NCI-H2107 treated with DMSO at 0.1 percent for 48 hours (cell line): Measurements from ENCODE around the gene SEC31B.
A peak's percentile ranks its signal among the peaks of the same experiment; 100 is the strongest.

ENCODE experiments used
- DNase-seq: peaks from one replicate; lab custom pipeline; 2025; ENCODE audit not compliant: unreplicated experiment; lab: John Stamatoyannopoulos, UW

The SEC31B gene, protein sequence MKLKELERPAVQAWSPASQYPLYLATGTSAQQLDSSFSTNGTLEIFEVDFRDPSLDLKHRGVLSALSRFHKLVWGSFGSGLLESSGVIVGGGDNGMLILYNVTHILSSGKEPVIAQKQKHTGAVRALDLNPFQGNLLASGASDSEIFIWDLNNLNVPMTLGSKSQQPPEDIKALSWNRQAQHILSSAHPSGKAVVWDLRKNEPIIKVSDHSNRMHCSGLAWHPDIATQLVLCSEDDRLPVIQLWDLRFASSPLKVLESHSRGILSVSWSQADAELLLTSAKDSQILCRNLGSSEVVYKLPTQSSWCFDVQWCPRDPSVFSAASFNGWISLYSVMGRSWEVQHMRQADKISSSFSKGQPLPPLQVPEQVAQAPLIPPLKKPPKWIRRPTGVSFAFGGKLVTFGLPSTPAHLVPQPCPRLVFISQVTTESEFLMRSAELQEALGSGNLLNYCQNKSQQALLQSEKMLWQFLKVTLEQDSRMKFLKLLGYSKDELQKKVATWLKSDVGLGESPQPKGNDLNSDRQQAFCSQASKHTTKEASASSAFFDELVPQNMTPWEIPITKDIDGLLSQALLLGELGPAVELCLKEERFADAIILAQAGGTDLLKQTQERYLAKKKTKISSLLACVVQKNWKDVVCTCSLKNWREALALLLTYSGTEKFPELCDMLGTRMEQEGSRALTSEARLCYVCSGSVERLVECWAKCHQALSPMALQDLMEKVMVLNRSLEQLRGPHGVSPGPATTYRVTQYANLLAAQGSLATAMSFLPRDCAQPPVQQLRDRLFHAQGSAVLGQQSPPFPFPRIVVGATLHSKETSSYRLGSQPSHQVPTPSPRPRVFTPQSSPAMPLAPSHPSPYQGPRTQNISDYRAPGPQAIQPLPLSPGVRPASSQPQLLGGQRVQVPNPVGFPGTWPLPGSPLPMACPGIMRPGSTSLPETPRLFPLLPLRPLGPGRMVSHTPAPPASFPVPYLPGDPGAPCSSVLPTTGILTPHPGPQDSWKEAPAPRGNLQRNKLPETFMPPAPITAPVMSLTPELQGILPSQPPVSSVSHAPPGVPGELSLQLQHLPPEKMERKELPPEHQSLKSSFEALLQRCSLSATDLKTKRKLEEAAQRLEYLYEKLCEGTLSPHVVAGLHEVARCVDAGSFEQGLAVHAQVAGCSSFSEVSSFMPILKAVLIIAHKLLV

GRCh38 chr10:100519311-100520051 is at the start of gene SEC31B:
Gene SEC31B (minus strand): TSS chr10:100519861. CDS start chr10:100516952, 2,909 bp downstream.
- no peak for DNase-seq

- no peak for DNase-seq
Measured at GRCh38 chr10:100568912-100569311, 49.3 kb upstream of the SEC31B start.

- no peak for DNase-seq
Measured at GRCh38 chr10:100567826-100568225, 48.2 kb upstream of the SEC31B start.

DNA sequence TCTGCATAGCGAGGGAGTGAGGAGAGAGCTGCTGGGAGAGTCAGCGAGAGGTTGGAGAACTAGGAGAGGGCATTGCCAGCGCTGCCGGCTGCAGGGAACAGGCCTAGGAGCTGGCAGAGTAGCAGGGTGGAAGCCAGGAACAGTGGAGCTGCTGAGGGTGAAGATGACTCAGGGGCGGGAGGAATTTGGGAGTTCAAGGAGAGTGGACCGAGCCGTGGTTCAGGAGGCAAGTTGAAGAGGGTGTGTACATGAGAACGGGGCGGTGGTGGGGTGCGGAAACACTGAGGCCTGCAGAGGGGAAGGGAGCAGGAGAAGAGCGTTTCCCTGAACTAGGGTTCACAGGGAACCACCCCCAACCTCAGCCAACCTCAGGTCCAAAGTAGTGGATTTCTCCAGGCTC is 47.6 kb upstream of the SEC31B start:
- no peak for DNase-seq

GRCh38 chr10:100566561-100566960 is 46.9 kb upstream of the SEC31B start:
- no peak for DNase-seq

DNA sequence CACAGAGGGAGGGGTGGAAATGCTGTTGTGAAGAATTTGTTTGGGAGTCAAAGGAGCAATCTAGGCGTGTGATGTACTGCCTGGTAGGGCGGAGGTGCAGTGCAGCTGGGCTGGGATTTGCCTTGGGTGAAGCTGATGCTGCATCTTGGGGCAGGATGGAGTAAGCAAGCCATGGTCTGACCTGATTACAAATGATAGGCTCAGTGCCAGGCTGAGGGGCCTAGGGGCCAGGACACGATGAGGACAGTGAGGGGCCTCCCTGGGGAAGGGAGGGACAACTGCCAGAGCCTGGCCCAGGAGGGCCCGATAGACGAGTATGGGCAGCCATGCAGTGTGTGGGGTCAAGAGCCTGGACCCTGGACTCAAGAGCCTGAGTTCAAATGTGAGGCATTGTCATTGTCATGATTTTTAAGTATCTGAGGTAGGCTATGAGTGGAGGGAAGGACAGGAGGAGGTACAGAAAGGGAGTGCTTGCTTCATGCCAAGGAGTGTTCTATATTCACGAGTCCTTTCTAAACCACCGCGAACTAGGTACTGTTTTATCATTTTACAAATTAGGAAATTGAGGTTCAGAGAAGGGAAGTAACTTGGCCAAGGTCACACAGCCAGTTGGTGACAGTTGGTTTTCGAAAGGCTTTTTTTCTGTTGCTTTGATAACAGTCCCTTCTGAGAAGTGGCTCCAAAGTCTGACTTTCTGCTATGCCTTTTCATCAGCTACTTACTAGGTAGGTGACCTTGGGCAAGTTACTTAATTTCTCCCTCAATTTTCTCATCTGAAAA is 45.7 kb upstream of the SEC31B start:
- DNase-seq, result no peak

DNA sequence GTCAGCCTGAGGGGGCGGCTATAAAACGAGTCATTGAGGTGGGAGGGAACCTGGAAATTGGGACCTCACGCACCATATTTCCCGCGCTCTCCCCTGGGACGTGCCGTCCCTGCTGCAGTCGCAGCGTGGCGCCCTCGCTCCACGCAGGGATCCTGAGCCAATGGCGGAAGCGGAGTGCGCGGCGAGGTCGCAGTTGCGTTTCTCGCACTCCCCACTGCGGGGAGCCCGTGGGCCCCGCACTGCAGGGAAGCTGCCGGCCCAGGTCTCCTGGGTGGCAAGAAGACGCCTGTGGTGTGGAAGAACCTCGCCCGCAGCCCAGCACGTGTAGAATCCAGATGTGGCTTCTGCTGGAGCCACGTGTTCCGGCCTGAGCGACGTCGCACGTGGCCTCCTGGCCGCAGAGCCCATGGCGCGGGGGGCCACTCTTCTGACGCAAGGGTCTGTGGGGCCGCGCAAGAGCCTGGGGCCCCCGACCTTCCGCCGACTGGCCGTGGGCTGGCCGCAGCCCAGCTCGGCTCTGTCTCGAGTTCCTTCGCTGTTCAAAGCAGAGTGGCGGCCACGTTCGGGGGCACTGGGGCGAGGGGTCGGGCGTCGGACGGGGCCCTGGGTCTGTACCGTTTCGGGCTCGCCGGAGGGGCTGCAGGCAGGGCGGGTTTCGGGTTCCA is 42.5 kb upstream of the SEC31B start:
- DNase-seq, result peak; percentile 10

DNA sequence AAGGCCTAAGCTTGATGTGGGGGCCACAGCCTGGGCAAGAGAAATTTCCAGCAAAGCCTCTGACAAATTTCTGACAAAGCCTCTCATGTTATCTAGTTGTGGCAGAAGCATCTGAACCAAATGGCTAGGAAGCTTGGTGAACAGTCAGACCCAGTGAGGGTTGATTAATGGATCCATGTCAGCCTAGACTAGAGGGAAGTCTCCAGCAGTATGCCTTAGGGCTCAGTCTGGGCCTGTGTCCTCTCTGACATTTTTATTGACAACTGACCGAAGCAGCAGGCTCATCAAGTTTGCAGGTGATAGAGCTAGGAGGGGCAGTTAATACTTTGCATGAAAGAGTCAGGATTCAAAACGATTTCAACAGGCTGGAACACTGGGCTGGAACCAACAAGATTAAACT is 41.3 kb upstream of the SEC31B start:
- no peak for DNase-seq

DNA sequence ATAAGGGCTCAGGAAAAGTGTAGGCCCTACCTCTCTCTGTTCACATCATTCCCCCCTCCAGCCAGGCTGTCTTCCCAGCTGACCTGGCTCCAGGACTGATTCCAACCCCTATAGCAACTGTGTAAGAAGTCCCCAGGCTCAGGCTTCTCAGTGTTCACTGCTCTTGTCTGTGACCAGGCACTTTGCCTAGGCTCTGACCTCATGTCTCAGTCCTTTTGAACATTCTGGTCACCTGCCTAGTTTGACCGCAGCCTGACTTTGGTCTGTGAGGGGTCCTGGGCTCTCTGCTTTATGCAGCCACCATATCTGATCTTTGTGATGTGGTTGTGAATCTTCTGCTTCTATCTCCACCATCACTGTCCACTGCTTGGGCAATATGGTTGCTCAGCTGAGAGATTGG is 40.6 kb upstream of the SEC31B start:
- DNase-seq, result no peak

DNA sequence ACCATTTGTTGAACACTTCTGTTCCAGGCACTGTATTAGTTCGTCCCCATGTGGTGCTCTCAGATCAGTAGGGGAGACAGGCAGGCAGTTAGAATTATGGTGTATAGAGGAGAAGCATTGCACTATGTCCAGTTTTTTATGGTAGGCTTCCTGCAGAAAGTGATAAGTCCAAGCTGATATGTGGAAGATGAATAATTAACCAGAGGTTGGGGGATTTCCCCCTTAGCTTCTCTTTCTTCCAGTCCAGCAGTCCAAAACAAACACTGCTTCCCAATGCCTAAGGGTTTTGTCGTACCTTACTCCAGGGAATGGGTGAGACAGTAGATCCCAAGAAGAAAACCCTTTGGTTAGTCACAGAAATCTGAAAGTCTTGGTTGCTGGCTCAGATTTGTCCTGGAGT is 35.2 kb upstream of the SEC31B start:
- DNase-seq, result no peak

DNA sequence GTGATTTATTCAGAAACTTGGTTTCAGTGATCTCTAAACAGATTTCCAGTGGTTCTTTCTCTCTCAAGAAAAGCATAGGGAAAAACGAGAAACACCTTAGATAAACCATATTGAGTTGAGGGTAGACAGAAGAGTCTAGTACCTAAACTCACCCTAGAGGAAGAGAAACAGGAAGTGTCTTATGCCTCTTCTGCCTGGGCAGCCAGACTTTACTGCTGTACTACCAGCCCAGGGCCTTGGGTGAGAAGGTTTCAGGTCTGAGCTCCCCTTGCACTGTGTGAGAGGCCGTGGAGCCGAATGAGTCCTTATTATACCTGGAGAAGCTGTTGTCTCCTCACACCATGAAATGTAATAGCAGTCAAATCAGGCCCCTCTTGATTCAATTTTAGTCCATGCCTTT is 34.3 kb upstream of the SEC31B start:
- DNase-seq, result no peak

- DNase-seq, result no peak
Measured at GRCh38 chr10:100551738-100552137, 32.1 kb upstream of the SEC31B start.

DNA sequence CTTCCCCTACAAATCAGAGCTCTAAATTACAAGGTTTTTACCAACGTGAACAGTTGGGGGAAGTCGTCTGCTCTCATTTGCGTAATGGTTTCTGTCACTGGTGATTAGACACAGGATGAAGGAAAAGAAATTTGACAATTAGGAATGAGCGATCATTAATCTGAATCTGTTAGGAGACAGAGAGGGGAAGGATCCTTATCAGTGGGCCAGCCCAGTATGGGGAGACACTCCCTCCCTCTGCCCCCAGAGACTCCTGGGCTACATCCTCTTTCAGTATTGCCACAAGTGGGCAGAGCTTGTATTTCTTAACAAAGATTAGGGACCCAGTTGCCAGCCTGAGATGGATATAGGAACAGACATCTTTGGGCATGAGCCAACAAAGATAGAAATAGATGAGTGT is 31.5 kb upstream of the SEC31B start:
- no peak for DNase-seq

DNA sequence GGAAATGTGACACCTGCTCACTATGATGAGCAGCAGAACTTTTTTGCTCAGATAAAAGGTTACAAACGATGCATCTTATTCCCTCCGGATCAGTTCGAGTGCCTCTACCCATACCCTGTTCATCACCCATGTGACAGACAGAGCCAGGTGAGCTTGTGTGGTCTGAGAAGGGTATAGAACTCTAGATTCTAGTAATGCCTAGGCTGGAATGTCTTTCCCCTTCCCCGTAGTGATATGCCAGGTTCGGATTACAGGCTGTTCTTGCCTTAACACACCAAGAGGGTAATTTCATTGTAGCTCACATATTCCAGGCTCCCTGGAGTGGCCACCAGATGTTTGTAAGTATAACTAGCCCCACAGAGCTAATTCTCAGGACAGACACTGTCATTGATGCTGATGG is 25.3 kb upstream of the SEC31B start:
- DNase-seq, result no peak

- no peak for DNase-seq
Measured at GRCh38 chr10:100537475-100537874, 17.8 kb upstream of the SEC31B start.

DNA sequence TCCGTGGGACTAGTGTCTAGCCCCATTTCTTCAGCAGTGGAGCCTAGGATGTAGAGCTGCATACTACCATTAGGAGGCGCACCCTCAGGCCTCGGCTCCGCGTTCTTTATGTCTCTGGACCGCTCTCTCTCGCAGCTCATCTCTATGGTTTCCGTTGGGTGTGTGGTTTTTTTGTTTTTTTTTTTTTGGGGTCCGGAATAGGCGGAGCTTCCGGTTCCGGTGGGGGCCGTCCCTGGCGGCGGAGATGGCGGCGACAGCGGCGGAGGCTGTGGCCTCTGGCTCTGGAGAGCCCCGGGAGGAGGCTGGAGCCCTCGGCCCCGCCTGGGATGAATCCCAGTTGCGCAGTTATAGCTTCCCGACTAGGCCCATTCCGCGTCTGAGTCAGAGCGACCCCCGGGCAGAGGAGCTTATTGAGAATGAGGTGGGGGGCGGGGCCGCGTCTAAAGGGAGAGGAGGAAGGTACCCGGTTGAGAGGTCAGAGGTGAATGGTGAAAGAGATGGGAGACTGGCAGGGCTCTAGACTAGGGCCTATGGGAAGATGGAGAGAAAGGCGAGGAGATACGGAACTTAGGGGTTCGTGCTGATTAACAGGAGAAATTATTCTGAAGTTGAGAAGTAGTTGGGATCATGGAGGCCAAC is 16.2 kb upstream of the SEC31B start, which contains the start of gene HIF1AN:
HIF1AN (plus strand) TSS at position 229 of the 639 bp plus-strand sequence; CDS start at position 245, 16 bp downstream.
- peak; percentile 92 for DNase-seq

- no peak for DNase-seq
Measured at GRCh38 chr10:100535338-100535714, 15.7 kb upstream of the SEC31B start.

- no peak for DNase-seq
Measured at GRCh38 chr10:100534726-100535125, 15.1 kb upstream of the SEC31B start.

DNA sequence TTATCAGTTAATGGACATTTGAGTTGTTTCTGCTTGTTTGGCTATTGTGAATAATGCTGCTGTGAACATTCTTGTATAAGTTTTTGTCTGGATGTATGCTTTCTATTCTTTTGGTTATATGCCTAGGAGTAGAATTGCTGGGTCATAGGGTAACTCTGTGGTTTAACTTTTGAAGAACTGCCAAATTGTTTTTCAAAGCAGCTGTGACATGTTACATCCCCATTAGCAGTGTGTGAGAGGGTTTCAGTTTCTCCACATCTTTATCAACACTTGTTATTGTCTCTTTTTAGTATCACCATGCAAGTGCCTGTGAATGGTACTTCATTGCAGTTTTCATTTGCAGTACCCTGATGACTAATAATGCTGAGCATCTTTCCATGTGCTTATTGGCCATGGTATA is 12.1 kb upstream of the SEC31B start:
- DNase-seq, result no peak
